Measurements from ENCODE around the gene ASIC5. TPM values are rescaled to one million over a fixed set of nuclear protein-coding genes. Genes with fewer than 3 reads are reported as not detected.

Gene ASIC5
- total and polyA plus RNA-seq, 11 donors, result not detected

DNA sequence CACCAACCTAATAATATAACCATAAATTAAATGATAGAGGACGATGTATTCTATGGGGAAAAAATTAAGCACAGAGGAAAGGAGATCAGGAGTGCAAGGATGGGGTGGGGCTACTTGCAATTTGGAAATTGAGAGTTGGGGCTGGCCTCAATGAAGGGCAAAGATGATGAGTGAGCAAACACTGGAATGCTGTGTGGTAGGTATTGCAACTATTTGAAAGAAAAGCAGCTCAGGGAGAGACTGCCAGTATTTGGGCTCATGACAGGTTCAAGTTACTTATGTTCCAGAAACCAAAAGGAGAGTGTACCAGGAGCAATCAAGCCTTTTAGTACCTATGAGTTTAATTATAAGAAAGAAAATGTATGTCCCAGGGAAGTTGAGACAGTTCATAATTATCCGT lies 47.4 kb downstream of the ASIC5 start:
- peaks cover 0 to 4% (median 0%) of the 10 kb centered on the region in 12 donors for H3K4me1 ChIP-seq
- no peak overlapping the region for H3K27ac ChIP-seq
- intact Hi-C loops (cut with DNase I), result loop anchor here in 1 of 10 donors (10.0 kb wide), 1 partner anchor 366 kb away; no protein-coding TSS in a partner anchor
- no peak for ATAC-seq
- no peaks in the 10 kb centered on the region for H3K27me3 ChIP-seq
- H3K9me3 ChIP-seq, result no peaks in the 10 kb centered on the region
- TF ChIP-seq, protein P1, sequence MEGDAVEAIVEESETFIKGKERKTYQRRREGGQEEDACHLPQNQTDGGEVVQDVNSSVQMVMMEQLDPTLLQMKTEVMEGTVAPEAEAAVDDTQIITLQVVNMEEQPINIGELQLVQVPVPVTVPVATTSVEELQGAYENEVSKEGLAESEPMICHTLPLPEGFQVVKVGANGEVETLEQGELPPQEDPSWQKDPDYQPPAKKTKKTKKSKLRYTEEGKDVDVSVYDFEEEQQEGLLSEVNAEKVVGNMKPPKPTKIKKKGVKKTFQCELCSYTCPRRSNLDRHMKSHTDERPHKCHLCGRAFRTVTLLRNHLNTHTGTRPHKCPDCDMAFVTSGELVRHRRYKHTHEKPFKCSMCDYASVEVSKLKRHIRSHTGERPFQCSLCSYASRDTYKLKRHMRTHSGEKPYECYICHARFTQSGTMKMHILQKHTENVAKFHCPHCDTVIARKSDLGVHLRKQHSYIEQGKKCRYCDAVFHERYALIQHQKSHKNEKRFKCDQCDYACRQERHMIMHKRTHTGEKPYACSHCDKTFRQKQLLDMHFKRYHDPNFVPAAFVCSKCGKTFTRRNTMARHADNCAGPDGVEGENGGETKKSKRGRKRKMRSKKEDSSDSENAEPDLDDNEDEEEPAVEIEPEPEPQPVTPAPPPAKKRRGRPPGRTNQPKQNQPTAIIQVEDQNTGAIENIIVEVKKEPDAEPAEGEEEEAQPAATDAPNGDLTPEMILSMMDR (IDR thresholded peaks at IDR 0.05), result no peak
- TF ChIP-seq POLR2A (IDR thresholded peaks at IDR 0.05), result no peak
- DNase-seq, result no peak
- no peaks in the 10 kb centered on the region for H3K36me3 ChIP-seq
- H3K4me3 ChIP-seq, result no peak overlapping the region
- WGBS, 4 donors, result 85 to 91% (median 90%) methylated on average over 2 of the region's 2 CpGs

DNA sequence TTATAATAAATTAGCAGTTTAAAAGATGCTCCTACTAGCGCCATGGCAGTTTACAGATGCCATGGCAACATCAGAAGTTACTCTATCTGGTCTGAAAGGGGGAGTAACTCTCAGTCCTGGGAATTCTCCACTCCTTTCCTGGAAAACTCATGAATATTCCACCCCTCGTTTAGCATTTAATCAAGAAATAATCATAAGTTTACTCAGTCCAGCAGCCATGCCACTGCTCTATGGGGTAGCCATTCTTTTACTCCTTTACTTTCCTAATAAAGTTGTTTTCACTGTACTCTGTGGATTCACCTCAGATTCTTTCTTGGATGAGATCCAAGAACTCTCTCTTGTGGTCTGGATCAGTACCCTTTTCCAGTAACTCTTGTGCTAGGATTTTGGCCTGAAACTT lies 55.0 kb downstream of the ASIC5 start:
- DNase-seq (no peak), ATAC-seq (no peak)
- Histone ChIP-seq H3K27me3 (no peaks in the 10 kb centered on the region), H3K4me1 (no peaks in the 10 kb centered on the region), H3K36me3 (peaks cover 0 to 18% (median 0%) of the 10 kb centered on the region in 9 donors), H3K4me3 (no peak overlapping the region), H3K27ac (no peak overlapping the region), H3K9me3 (no peaks in the 10 kb centered on the region)
- 80 to 89% (median 86%) methylated on average over 2 of the region's 2 CpGs for WGBS, 4 donors
- intact Hi-C loops (cut with DNase I), result loop anchor here in 7 of 10 donors (2.0 to 10.0 kb wide), 4 partner anchors 126 to 374 kb away; partner anchors contain the start of gene CTSO (in 7 of the 7)
- TF ChIP-seq, protein P1 (IDR thresholded peaks at IDR 0.05), result no peak
- no peak for TF ChIP-seq POLR2A (IDR thresholded peaks at IDR 0.05)

DNA sequence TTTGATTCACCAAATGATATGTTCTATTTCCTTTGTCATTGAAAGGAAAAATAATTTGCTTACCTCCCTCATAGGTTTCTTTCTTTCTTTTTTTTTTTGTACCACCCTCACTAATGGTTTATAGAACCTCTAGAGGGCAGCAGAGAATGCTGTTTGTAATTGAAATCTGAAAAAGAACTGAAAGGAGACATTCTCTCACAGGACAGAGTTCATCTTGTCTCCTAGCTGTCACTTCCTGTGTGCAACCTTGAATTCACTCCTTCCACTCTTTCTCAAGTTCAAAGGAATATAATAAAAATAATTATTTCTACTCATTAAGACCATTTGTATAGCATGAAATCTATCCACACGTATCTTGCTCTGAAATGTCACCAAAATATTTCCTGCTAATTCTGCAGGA lies 56.2 kb downstream of the ASIC5 start:
- 77 to 89% (median 88%) methylated on average over 1 of the region's 1 CpG for WGBS, 4 donors
- H3K4me3 ChIP-seq, result no peak overlapping the region
- intact Hi-C loops (cut with DNase I), result loop anchor here (1.0 to 10.0 kb wide), 5 partner anchors 127 to 375 kb away; partner anchors contain the start of gene CTSO (in 10 of the 10)

DNA sequence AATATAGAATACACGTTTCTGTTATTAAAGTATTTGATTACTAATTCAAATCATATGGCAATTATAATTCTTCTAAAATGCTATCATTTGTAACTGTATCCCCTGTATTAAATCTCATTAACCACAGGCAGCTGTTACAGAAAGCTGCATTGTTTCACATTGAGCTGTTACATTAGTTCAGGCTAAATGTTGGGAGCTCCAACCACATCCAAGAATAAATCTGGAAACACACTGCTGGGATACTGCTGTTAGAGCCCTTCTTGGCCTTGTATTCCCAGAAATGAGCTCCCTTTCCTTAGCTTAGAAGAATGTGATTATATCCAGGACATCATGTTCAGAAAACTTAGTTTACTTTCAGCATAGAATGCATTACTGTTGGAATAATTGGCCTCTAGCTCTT lies 59.1 kb downstream of the ASIC5 start:
- ATAC-seq (no peak), DNase-seq (no peak)
- Histone ChIP-seq H3K4me3 (no peak overlapping the region), H3K27ac (peak overlapping the region in 1 of 12 donors; percentile 75), H3K4me1 (no peaks in the 10 kb centered on the region), H3K9me3 (no peaks in the 10 kb centered on the region), H3K36me3 (peaks cover 0 to 59% (median 21%) of the 10 kb centered on the region in 9 donors), H3K27me3 (no peaks in the 10 kb centered on the region)
- TF ChIP-seq POLR2A (IDR thresholded peaks at IDR 0.05), result no peak
- TF ChIP-seq, protein P1 (IDR thresholded peaks at IDR 0.05), result no peak
- intact Hi-C loops (cut with DNase I), result loop anchor here in 1 of 10 donors (5.0 kb wide), 1 partner anchor 145 kb away; the partner anchor contains the start of gene CTSO
- 52 to 73% (median 63%) methylated on average over 1 of the region's 1 CpG for WGBS, 4 donors

More for the DNA sequence above, 56.2 kb downstream of the ASIC5 start:
- TF ChIP-seq POLR2A (IDR thresholded peaks at IDR 0.05), result no peak
- TF ChIP-seq, protein P1 (IDR thresholded peaks at IDR 0.05), result peak; percentile 56 to 85 (median 72)
- H3K9me3 ChIP-seq, result no peaks in the 10 kb centered on the region
- no peaks in the 10 kb centered on the region for H3K4me1 ChIP-seq
- H3K27me3 ChIP-seq, result no peaks in the 10 kb centered on the region
- DNase-seq (no peak), ATAC-seq (peak in 3 of 4 donors; percentile 50 to 86 (median 54))
- no peak overlapping the region for H3K27ac ChIP-seq
- H3K36me3 ChIP-seq, result peaks cover 0 to 31% (median 7%) of the 10 kb centered on the region in 9 donors

All from heart left ventricle (tissue), 16 donors.